Fibroblast of villous mesenchyme (primary cell): ENCODE results near the gene SEC16A. TPM values are rescaled to one million over a fixed set of nuclear protein-coding genes. Genes with fewer than 3 reads are reported as not detected.
A peak's percentile ranks its signal among the peaks of the same experiment; 100 is the strongest.

Experiments used
- DNase-seq: peaks from one replicate; pipeline ENCODE4 v3.0.0-alpha.2; 2010; ENCODE audit warnings: low read depth
- H3K4me3 ChIP-seq: 2 replicates; pipeline ENCODE4 v1.5.1; 2011; ENCODE audit warnings: low read depth, mild to moderate bottlenecking, low read length
- CTCF ChIP-seq: IDR thresholded peaks from 2 replicates; pipeline ENCODE4 v1.5.1; 2012; ENCODE audit warnings: low read depth, mild to moderate bottlenecking, low read length; ENCODE audit not compliant: insufficient read depth
- total RNA-seq: library from RNA; depleted of rRNA; stranded (reverse); fragments of >200 nt; gene quantifications from 2 replicates; pipeline ENCODE4 v1.2.3, GENCODE V29; 2012

The SEC16A gene, protein sequence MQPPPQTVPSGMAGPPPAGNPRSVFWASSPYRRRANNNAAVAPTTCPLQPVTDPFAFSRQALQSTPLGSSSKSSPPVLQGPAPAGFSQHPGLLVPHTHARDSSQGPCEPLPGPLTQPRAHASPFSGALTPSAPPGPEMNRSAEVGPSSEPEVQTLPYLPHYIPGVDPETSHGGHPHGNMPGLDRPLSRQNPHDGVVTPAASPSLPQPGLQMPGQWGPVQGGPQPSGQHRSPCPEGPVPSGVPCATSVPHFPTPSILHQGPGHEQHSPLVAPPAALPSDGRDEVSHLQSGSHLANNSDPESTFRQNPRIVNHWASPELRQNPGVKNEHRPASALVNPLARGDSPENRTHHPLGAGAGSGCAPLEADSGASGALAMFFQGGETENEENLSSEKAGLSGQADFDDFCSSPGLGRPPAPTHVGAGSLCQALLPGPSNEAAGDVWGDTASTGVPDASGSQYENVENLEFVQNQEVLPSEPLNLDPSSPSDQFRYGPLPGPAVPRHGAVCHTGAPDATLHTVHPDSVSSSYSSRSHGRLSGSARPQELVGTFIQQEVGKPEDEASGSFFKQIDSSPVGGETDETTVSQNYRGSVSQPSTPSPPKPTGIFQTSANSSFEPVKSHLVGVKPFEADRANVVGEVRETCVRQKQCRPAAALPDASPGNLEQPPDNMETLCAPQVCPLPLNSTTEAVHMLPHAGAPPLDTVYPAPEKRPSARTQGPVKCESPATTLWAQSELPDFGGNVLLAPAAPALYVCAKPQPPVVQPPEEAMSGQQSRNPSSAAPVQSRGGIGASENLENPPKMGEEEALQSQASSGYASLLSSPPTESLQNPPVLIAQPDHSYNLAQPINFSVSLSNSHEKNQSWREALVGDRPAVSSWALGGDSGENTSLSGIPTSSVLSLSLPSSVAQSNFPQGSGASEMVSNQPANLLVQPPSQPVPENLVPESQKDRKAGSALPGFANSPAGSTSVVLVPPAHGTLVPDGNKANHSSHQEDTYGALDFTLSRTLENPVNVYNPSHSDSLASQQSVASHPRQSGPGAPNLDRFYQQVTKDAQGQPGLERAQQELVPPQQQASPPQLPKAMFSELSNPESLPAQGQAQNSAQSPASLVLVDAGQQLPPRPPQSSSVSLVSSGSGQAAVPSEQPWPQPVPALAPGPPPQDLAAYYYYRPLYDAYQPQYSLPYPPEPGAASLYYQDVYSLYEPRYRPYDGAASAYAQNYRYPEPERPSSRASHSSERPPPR (N-terminal part only)
- 40.3 and 43.2 TPM in 2 replicates for total RNA-seq

DNA sequence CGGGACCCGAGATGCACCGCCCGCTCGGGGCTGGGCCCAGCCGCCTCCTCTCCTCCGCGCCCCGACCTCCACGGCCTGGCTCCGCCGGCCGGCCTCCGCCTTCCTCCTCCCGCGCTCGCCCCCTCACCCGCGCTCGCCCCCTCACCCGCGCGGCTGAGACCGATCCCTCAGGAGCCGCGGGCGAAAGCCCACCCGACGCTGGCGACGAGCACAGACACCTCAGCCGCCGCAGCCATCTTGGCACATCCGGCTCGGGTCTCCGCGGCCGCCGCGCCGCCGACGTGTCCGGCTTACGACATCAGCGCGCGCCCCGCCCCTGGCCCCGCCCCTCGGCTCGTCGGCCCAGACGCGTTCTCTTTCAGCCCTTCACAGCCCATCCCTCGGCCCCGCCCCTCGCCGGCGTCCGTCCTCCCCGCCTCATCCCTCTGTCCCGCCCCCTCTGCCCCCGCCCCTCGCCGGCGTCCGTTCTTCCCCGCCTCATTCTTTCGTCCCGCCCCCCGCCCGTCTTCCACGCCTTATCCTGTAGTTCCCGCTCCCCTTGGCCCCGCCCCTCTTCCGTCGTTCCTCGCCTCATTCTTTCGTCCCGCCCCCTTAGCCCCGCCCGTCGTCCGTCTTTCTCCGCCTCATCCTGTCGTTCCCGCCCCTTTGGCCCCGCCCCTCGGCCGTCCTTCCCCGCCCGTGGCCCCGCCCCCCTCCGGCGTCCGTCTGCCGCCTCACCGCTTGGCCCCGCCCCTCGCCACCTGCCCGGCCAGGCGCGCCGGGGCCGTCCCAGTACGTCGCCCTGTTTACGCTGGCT is at the start of gene SEC16A:
TSS of gene SEC16A (minus strand) at position 248 of the 796 bp plus-strand sequence. CDS start 5,425 bp downstream, outside the sequence.
- no peak for TF ChIP-seq CTCF
- peak within 1 kb of the TSS; percentile 84 for H3K4me3 ChIP-seq
- peak; percentile 99 for DNase-seq

GRCh38 chr9:136531904-136532798 is 49.3 kb upstream of the SEC16A start:
- H3K4me3 ChIP-seq, result no peak overlapping the region
- DNase-seq, result no peak
- no peak for TF ChIP-seq CTCF

DNA sequence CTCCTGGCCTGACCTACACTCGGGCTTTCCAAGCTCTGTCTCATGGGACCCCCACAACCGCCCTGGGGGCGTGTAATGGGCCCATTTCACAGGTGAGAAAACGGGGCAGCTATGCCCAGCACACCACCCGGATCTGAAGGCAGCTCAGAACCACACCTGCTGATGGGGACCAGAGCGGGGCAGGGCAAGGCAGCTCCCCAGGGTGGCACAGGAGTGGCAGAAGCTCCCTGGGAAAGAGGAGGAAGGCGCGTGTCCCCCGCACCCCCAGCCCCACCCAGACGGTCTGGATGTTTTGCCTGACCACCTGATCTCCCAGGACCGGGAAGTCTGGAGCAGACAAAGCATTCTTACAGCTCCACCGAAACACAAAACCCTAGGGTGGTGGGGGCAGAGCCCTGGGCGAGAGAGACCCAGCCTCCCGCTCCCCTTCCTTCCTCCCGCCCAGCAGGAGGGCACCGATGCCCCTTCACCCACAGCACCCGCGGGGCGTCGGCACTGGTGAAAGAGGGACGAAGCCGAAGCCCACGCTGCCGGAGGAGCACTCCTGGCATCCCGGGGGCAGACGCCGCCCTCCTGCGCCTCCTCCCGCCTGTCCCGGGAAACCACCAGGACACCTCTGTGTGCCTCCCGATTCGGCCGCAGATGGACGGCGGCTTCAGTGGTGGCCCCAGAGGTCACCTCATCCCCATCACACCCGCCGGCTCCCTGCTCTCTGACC is 48.5 kb upstream of the SEC16A start:
- DNase-seq, result no peak
- no peak for TF ChIP-seq CTCF
- no peak overlapping the region for H3K4me3 ChIP-seq

DNA sequence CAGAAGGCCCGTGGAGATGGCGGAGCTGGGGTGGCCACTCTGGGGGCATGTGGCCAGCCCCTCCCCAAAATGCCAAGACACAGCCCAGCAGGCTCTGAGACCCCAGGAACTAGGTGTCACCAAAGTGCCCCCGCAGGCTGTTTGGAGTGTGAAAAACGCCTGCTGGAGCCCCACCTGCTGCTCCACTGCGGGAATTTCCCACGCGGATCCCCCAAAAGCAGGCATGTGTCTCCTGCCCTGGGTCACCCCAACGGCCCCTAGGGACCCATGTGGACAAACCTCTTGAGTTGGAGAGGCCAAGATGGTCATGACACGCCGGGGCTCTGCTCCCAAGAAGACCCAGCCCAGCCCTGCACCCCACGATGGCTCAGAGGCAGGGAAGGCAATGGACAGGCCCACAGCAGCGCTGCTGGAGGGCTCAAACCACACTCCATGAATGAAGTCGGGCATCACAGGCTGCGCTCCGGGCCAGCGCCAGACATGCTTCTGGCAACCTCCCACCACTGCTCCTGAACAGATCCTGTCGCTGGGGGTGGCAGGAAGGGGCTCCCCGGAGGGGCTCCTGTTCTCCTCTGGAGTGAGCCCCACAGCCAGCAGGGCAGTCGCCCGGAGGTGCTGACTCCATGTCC is 47.7 kb upstream of the SEC16A start:
- H3K4me3 ChIP-seq, result no peak overlapping the region
- no peak for TF ChIP-seq CTCF
- DNase-seq, result no peak
